Right lobe of liver (tissue), 6 donors: ENCODE measurements around the gene ZBTB7C. TPM values are rescaled to one million over a fixed set of nuclear protein-coding genes. Genes with fewer than 3 reads are reported as not detected.

ENCODE experiments used
- ATAC-seq, 4 donors: fragments of 200-7000 bp; cut with Tn5 transposase; one replicate each; pipeline ENCODE4 v1.9.1; 2020; ENCODE audit warnings: mild to moderate bottlenecking in 4 of 4, moderate library complexity in 4 of 4
- DNase-seq, 3 donors: peaks; one replicate each; pipeline ENCODE4 v3.0.0-alpha.2; 2020
- H3K27ac ChIP-seq, 3 donors: fragments of 200-600 bp; one replicate each; pipeline ENCODE4 v1.8.0; 2022
- H3K27me3 ChIP-seq, 2 donors: fragments of 200-600 bp; one replicate each; pipeline ENCODE4 v1.8.0; 2022
- H3K36me3 ChIP-seq, 4 donors: fragments of 200-600 bp; sonication (generic) in 1 of 4; one replicate each; pipeline versions ENCODE4 v1.5.1 to v1.8.0; 2017 to 2022; ENCODE audit warnings: control low read depth in 1 of 4
- H3K4me1 ChIP-seq, 4 donors: fragments of 200-600 bp; sonication (generic) in 1 of 4; one replicate each; pipeline versions ENCODE4 v1.5.1 to v1.8.0; 2017 to 2022; ENCODE audit warnings: control low read depth in 1 of 4
- H3K4me3 ChIP-seq, 3 donors: fragments of 200-600 bp; one replicate each; pipeline ENCODE4 v1.8.0; 2022
- H3K9me3 ChIP-seq, 4 donors: fragments of 200-600 bp; sonication (generic) in 1 of 4; one replicate each; pipeline versions ENCODE4 v1.5.1 to v1.8.0; 2017 to 2022; ENCODE audit warnings: control low read depth in 1 of 4
- POLR2A ChIP-seq: fragments of 450-650 bp; IDR thresholded peaks from one replicate; pipeline ENCODE4 v1.6.1; 2017; ENCODE audit warnings: antibody characterized with exemption, mild to moderate bottlenecking
- WGBS: methylation state at CpG from one replicate; pipeline ENCODE4 v1.1.6; 2018; ENCODE audit warnings: low coverage, low lambda C conversion rate; ENCODE audit not compliant: insufficient coverage; ENCODE audit errors: missing lambda C conversion rate; 5-methylcytosine and 5-hydroxymethylcytosine counted together
- intact Hi-C, 2 donors: fragments of 100-400 bp; cut with DNase I; formaldehyde crosslinking; loops; one replicate each; pipeline versions ENCODE4 v1.11.2 to v1.14.1; 2022
- total RNA-seq, 6 experiments: library from RNA; depleted of rRNA in 2 of 6; stranded (reverse); fragments of >200 nt in 2 of 6; fragmentation: NEBNext Ultra II Directional in 3 of 6; extraction: Animal tissue kit (Norgen Biotek cat#: 25700) in 3 of 6; gene quantifications; one replicate each; pipeline versions ENCODE4 v1.1.0 to v1.2.4, GENCODE V29; 2016 to 2023
- TF ChIP-seq, protein P1 (sequence below), 4 donors: fragments of 200-600 bp in 3 of 4; fragments of 450-650 bp in 1 of 4; IDR thresholded peaks; one replicate each; pipeline versions ENCODE4 v1.5.1 to v1.8.0; 2016 to 2022; ENCODE audit warnings: antibody characterized with exemption in 4 of 4, mild to moderate bottlenecking in 2 of 4
- donor health status: DM: no; HTN: yes; CAD: no.
- donor health status: DM: no; HTN: no; CAD: no.
- donor health status: DM: no; HTN: no; CAD: no.
- donor health status: DM: no; HTN: yes; CAD: no.
- donor health status: DM: no; HTN: yes; CAD: no.

Gene ZBTB7C
- total RNA-seq, 6 experiments from 2014 or later, result 1.1 to 1.7 (median 1.3) TPM

DNA sequence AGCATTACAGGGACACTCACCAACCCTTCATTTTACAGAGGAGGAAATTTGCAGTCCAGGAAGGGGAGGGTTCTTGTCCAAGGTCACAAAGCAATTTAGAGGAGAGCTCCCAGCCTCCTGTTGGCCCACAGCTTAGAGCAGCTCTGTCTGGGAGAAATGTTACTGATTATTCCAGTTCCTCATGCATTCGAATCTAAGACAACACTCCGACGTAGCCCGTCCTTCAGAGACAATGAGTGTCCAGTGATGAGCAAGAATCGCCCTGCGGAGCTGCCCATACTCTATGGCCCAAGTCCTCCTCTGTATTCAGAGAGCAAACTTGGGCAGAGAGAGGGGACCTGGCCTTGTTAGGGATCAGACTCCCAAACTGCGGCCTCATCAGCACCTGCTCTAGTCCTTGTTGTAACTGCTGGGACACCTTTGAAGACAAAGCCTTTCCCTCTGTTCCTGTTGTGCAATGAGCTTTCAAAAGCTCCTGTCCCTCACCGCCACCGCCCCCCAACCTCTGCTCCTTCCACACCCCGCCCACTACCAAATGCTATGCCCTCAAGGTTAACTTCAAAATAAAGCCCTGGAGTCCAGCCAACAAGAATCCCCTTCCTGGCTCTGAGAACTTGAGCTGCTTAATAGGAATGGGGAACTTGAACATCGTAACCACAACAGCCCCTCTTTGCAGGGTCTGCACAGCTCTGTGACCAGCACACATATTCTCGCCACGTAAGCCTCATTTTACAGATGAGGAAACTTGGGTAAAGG lies 243.9 kb downstream of the ZBTB7C start:
- intact Hi-C loops, result no loop called here
- DNase-seq (no peak), ATAC-seq (no peak)
- Histone ChIP-seq H3K36me3 (no peaks in the 10 kb centered on the region), H3K27me3 (no peaks in the 10 kb centered on the region), H3K9me3 (no peaks in the 10 kb centered on the region), H3K4me3 (no peak overlapping the region), H3K4me1 (peaks cover 0 to 51% (median 21%) of the 10 kb centered on the region in 4 donors), H3K27ac (peak overlapping the region in 1 of 3 donors; percentile 18)
- 80% methylated on average over 13 of the region's 13 CpGs for WGBS
- TF ChIP-seq POLR2A, result no peak
- TF ChIP-seq, protein P1, sequence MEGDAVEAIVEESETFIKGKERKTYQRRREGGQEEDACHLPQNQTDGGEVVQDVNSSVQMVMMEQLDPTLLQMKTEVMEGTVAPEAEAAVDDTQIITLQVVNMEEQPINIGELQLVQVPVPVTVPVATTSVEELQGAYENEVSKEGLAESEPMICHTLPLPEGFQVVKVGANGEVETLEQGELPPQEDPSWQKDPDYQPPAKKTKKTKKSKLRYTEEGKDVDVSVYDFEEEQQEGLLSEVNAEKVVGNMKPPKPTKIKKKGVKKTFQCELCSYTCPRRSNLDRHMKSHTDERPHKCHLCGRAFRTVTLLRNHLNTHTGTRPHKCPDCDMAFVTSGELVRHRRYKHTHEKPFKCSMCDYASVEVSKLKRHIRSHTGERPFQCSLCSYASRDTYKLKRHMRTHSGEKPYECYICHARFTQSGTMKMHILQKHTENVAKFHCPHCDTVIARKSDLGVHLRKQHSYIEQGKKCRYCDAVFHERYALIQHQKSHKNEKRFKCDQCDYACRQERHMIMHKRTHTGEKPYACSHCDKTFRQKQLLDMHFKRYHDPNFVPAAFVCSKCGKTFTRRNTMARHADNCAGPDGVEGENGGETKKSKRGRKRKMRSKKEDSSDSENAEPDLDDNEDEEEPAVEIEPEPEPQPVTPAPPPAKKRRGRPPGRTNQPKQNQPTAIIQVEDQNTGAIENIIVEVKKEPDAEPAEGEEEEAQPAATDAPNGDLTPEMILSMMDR (IDR thresholded peaks at IDR 0.05), result no peak

DNA sequence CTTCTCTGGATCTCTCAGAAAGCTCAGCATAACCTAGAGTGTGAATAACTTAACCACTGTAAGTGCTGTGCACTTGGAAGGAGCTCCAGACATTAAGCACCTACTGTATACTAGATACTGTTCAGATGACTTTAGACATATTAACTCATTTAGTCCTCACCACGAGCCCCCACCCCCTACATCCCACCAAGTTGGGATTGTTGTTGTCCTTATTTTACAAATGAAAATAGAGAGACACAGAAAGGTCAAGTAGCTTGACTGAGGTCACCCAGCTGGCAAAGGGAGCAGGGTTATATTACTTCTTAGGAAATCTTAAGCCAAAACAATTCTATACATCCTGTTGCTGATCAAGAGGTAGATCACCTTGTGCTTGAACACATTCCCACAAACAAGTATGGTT lies 244.5 kb downstream of the ZBTB7C start:
- no peak for TF ChIP-seq POLR2A
- TF ChIP-seq, protein P1 (IDR thresholded peaks at IDR 0.05), result no peak
- DNase-seq (no peak), ATAC-seq (no peak)
- Histone ChIP-seq H3K9me3 (no peaks in the 10 kb centered on the region), H3K4me3 (no peak overlapping the region), H3K36me3 (no peaks in the 10 kb centered on the region), H3K27ac (no peak overlapping the region), H3K27me3 (no peaks in the 10 kb centered on the region), H3K4me1 (peaks cover 0 to 51% (median 21%) of the 10 kb centered on the region in 4 donors)
- 56% methylated on average over 1 of the region's 1 CpG for WGBS
- intact Hi-C loops, result no loop called here

DNA sequence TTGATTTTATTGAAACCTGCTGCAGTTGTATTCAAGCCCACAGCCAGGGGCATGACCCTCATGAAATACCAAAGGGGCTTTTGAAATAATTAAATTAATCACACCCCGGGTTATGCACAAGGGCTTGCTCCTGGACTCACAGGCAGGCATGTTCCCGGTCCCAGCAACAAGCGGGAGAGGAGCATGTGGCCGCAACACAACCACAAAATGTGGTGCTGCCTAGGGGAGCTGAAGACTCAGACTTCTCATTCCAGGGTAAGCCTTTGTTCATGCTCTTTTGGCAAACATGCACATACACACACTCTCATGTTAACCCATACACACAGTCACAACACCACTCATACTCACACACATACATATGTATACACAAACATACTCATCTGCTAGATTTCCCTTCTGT lies 245.1 kb downstream of the ZBTB7C start:
- Histone ChIP-seq H3K4me1 (peaks cover 0 to 53% (median 21%) of the 10 kb centered on the region in 4 donors), H3K9me3 (no peaks in the 10 kb centered on the region), H3K27ac (no peak overlapping the region), H3K27me3 (no peaks in the 10 kb centered on the region), H3K4me3 (no peak overlapping the region), H3K36me3 (no peaks in the 10 kb centered on the region)
- no peak for ATAC-seq
- no peak for DNase-seq
- intact Hi-C loops, result no loop called here
- TF ChIP-seq POLR2A, result no peak
- TF ChIP-seq, protein P1 (IDR thresholded peaks at IDR 0.05), result no peak
- 90% methylated on average over 2 of the region's 4 CpGs for WGBS

DNA sequence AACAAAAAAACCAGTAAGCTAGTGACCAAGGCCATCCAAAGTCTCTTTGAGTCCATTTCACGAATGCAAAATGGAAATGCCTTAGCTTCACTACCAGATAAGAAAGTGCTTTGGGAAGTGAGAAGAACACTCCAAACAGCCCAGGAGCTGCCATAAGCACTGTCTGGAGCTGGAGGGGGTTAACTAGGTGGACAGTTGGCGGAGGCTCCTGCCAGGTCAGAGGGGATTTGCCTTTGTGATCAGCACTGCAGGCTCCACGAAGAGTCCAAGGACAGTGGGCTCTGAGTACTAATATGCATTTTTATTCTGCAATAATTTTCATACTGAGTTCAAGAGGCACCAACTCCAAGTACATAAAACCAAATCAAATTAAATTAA lies 245.5 kb downstream of the ZBTB7C start:
- Histone ChIP-seq H3K4me1 (peaks cover 0 to 50% (median 19%) of the 10 kb centered on the region in 4 donors), H3K9me3 (no peaks in the 10 kb centered on the region), H3K27ac (no peak overlapping the region), H3K27me3 (no peaks in the 10 kb centered on the region), H3K36me3 (no peaks in the 10 kb centered on the region), H3K4me3 (no peak overlapping the region)
- TF ChIP-seq, protein P1 (IDR thresholded peaks at IDR 0.05), result no peak
- no peak for TF ChIP-seq POLR2A
- WGBS, result 53% methylated on average over 2 of the region's 3 CpGs
- DNase-seq, result no peak
- intact Hi-C loops, result no loop called here
- no peak for ATAC-seq
